NB4 (cell line): ENCODE data around the gene PDE9A.

ENCODE experiments used
- POLR2A ChIP-seq: IDR thresholded peaks from 2 replicates; pipeline ENCODE4 v1.6.1; 2011; ENCODE audit warnings: mild to moderate bottlenecking; ENCODE audit not compliant: insufficient read length; ENCODE audit errors: extremely low read depth
- TF ChIP-seq, protein P1 (sequence below): IDR thresholded peaks from 2 replicates; pipeline ENCODE4 v1.6.1; 2011; ENCODE audit warnings: low read depth, low read length

DNA sequence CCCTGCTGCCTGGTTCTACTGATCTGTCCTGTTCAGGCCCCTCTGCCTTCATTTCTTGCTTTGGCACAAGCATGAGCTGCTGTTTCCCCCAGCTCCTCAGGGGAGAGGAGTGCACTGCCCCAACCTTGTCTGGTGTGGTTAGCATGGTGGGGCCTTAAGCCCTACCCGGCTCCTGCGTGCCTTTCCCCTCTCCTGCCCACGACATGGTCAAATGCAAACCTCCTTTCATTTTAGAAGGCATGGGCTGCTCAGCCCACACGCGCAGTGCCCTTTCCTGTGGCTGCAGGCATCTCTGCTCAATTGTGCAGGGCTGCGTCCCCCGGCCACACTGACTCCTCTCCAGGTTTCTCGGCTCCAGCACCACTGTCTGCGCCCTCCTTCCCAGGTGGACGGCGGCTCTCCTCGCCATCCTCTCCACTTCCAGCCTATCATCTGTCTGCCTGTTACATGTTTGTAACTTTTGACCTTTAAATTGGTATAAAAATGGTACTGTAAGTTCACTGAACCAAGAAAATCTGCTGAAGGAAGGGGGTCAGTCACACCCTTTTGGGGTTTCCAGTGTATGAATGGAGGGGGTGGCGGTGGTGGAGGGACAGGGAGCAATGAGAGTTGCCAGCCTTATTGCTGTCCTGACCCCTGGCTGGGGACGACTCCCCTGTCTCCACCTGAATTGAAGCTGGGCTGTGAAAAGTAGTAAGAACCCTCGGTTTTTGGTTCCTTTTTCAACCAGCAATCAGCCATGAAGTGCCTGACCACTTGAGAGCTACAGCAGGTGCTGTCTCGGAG, 5.1 kb downstream of the PDE9A start:
- TF ChIP-seq POLR2A, result no peak
- TF ChIP-seq, protein P1, sequence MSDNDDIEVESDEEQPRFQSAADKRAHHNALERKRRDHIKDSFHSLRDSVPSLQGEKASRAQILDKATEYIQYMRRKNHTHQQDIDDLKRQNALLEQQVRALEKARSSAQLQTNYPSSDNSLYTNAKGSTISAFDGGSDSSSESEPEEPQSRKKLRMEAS, result no peak
